NCI-H187 (cell line): ENCODE data around the gene SLC35F1.

Experiments used
- DNase-seq, 2 experiments: peaks; one replicate each; lab custom pipeline; 2025; lab: John Stamatoyannopoulos, UW

The SLC35F1 gene

GRCh38 chr6:118313762-118314161, 406.7 kb downstream of the SLC35F1 start:
- no peak for DNase-seq

GRCh38 chr6:118316796-118317384, 409.8 kb downstream of the SLC35F1 start:
- no peak for DNase-seq

GRCh38 chr6:118317581-118318563, 410.8 kb downstream of the SLC35F1 start:
- no peak for DNase-seq

GRCh38 chr6:118318648-118319047, 411.6 kb downstream of the SLC35F1 start:
- DNase-seq, result no peak

GRCh38 chr6:118319416-118319815, 412.4 kb downstream of the SLC35F1 start:
- DNase-seq, result no peak

GRCh38 chr6:118319894-118320649, 413.0 kb downstream of the SLC35F1 start:
- no peak for DNase-seq

- DNase-seq, result no peak
These were observed 413.6 kb downstream of the SLC35F1 start for GRCh38 chr6:118320652-118321051.

- no peak for DNase-seq
These were observed 417.1 kb downstream of the SLC35F1 start for GRCh38 chr6:118324116-118324515.

GRCh38 chr6:118325220-118325860, 418.3 kb downstream of the SLC35F1 start:
- DNase-seq, result no peak

GRCh38 chr6:118326712-118327111, 419.6 kb downstream of the SLC35F1 start:
- no peak for DNase-seq

GRCh38 chr6:118327237-118327636, 420.2 kb downstream of the SLC35F1 start:
- DNase-seq, result no peak

GRCh38 chr6:118333772-118334171, 426.7 kb downstream of the SLC35F1 start:
- peak in 1 of 2 experiments; percentile 21 for DNase-seq

- DNase-seq, result no peak
These were observed 427.6 kb downstream of the SLC35F1 start for GRCh38 chr6:118334634-118335033.

GRCh38 chr6:118335325-118335816, 428.3 kb downstream of the SLC35F1 start:
- DNase-seq, result peak in 1 of 2 experiments; percentile 16

GRCh38 chr6:118344014-118344670, 437.1 kb downstream of the SLC35F1 start:
- DNase-seq, result no peak

- no peak for DNase-seq
These were observed 443.9 kb downstream of the SLC35F1 start for GRCh38 chr6:118350881-118351430.

GRCh38 chr6:118353564-118353963, 446.5 kb downstream of the SLC35F1 start:
- DNase-seq, result no peak

- DNase-seq, result no peak
These were observed 447.6 kb downstream of the SLC35F1 start for GRCh38 chr6:118354641-118355040.

GRCh38 chr6:118356054-118356453, 449.0 kb downstream of the SLC35F1 start:
- no peak for DNase-seq

- DNase-seq, result no peak
These were observed 449.6 kb downstream of the SLC35F1 start for GRCh38 chr6:118356686-118357085.
